Eye (tissue), 1 donor: ENCODE data around the gene ZC3H7A.
A peak's percentile ranks its signal among the peaks of the same experiment; 100 is the strongest.
"Not testable (repeated sequence)": the region's sequence is repeated elsewhere in the genome, so short reads cannot be mapped to it uniquely, and the experiment has no call there.

Experiments used
- DNase-seq: peaks from one replicate; pipeline ENCODE4 v3.0.0-alpha.2; 2015

Gene ZC3H7A

GRCh38 chr16:11797166-11797956, at the start of gene ZC3H7A:
TSS of gene ZC3H7A (minus strand) at chr16:11797258. CDS start at chr16:11782354, 14,904 bp downstream.
- peak; percentile 98 for DNase-seq

- no peak for DNase-seq
These were observed 47.4 kb upstream of the ZC3H7A start for GRCh38 chr16:11844499-11844898.

- no peak for DNase-seq
These were observed 46.8 kb upstream of the ZC3H7A start for GRCh38 chr16:11843861-11844260.

GRCh38 chr16:11843206-11843605, 46.1 kb upstream of the ZC3H7A start:
- DNase-seq, result no peak

GRCh38 chr16:11841026-11841425, 44.0 kb upstream of the ZC3H7A start:
- no peak for DNase-seq

GRCh38 chr16:11836650-11837244, 39.7 kb upstream of the ZC3H7A start:
- peak; percentile 17 for DNase-seq

GRCh38 chr16:11835891-11836649, 39.0 kb upstream of the ZC3H7A start:
- DNase-seq, result peak; percentile 21

GRCh38 chr16:11835309-11835708, 38.3 kb upstream of the ZC3H7A start:
- DNase-seq, result no peak

- peak; percentile 6 for DNase-seq
These were observed 37.1 kb upstream of the ZC3H7A start for GRCh38 chr16:11833951-11834695.

GRCh38 chr16:11828696-11829095, 31.6 kb upstream of the ZC3H7A start:
- no peak for DNase-seq

GRCh38 chr16:11825520-11826165, 28.6 kb upstream of the ZC3H7A start:
- DNase-seq, result not testable (repeated sequence)

GRCh38 chr16:11824362-11824761, 27.3 kb upstream of the ZC3H7A start:
- no peak for DNase-seq

GRCh38 chr16:11823645-11824044, 26.6 kb upstream of the ZC3H7A start:
- DNase-seq, result not testable (repeated sequence)

GRCh38 chr16:11819798-11820197, 22.7 kb upstream of the ZC3H7A start:
- no peak for DNase-seq

GRCh38 chr16:11818970-11819369, 21.9 kb upstream of the ZC3H7A start:
- DNase-seq, result not testable (repeated sequence)

GRCh38 chr16:11816123-11816522, 19.1 kb upstream of the ZC3H7A start:
- DNase-seq, result no peak

- not testable (repeated sequence) for DNase-seq
These were observed 17.7 kb upstream of the ZC3H7A start for GRCh38 chr16:11814800-11815199.

GRCh38 chr16:11806721-11807120, 9.7 kb upstream of the ZC3H7A start:
- no peak for DNase-seq

- DNase-seq, result no peak
These were observed 8.5 kb upstream of the ZC3H7A start for GRCh38 chr16:11805556-11805955.

- no peak for DNase-seq
These were observed 4.5 kb upstream of the ZC3H7A start for GRCh38 chr16:11801481-11802021.

GRCh38 chr16:11800382-11800718, 3.3 kb upstream of the ZC3H7A start:
- DNase-seq, result no peak
